HG03342 (cell line): ENCODE results near the gene CAST.
"Not testable (repeated sequence)": the region's sequence is repeated elsewhere in the genome, so short reads cannot be mapped to it uniquely, and the experiment has no call there.

Source experiments
- ATAC-seq: cut with Tn5 transposase; IDR thresholded peaks from one replicate; pipeline ENCODE4 v1.9.1; 2021; ENCODE audit warnings: mild to moderate bottlenecking, moderate library complexity; ENCODE audit not compliant: unreplicated experiment

The CAST gene

DNA sequence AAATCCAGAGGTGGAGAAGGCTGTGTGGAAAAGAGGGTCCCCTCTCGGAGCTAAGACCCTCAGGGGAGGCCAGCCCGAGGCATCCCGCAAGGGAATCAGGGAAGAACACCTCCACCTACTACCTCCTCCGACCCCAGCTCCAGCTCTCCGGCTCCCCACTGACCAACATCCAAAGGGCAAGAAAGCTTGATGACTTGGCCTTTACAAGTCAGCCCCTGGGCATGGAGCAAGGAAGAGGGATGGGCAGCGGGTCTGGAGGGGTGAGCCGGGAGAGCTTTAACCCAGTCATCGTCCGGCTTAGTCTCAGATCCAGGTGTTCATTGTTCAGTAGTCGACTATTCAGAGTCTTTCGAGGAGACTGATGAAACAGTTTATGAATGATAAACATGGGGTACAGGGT, 113.5 kb downstream of the CAST start:
- no peak for ATAC-seq

DNA sequence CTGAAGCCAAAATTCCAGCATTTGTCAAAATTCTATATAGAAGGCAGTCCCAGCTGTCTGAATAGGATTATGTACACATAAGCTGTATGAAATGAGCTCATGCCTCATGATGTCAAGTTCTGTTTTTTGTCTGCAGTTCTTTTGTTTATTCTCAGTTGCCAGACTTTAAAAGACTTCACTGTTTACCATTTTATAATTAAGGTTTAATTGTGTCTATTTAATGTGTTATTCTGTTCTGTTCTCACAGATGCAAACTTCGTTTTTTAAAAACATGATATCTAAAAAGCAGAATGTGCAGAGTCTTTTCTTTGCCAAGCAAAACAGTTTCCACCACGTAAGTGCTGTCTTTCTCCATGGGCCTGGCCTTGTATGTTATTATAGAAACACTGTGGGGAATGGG, 114.4 kb downstream of the CAST start:
- no peak for ATAC-seq

DNA sequence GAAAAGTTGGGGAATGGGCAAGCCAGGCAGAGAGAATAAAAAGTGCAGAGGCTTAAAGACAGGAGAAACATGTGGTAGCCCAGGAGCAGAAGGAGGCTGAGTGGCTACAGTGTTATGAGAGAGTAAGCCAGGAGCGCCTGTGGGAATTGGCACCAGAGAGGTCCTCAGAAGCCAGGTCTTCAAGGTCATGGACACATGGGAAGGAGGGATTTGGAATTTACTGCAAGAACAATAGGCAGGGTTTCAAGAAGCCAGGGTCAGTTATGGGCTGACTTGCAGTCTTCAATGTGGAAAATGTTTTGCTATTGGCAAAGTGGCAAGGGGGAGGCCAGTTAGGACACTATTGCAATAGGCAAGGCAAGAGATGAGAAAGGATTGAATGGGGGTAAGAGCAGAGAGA, 116.2 kb downstream of the CAST start:
- no peak for ATAC-seq

DNA sequence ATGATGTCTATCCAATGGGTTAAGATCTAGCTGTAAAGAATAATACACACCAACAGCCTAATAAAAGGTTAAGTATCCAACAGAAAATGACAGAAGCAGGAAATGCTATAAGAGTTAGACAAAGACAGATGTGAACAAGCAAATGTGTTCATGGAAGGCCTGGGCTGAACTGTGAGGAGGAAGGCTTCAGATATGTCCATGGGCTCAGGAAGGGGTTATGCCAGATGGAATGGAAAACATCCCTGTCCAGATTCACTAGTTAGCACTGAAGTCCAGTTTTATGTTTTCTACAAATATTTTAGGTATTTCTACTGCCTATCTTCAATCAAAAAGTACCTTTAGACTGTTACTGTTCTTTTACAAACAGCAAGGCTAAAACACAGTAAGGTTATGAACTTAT, 118.5 kb downstream of the CAST start:
- ATAC-seq: no peak

DNA sequence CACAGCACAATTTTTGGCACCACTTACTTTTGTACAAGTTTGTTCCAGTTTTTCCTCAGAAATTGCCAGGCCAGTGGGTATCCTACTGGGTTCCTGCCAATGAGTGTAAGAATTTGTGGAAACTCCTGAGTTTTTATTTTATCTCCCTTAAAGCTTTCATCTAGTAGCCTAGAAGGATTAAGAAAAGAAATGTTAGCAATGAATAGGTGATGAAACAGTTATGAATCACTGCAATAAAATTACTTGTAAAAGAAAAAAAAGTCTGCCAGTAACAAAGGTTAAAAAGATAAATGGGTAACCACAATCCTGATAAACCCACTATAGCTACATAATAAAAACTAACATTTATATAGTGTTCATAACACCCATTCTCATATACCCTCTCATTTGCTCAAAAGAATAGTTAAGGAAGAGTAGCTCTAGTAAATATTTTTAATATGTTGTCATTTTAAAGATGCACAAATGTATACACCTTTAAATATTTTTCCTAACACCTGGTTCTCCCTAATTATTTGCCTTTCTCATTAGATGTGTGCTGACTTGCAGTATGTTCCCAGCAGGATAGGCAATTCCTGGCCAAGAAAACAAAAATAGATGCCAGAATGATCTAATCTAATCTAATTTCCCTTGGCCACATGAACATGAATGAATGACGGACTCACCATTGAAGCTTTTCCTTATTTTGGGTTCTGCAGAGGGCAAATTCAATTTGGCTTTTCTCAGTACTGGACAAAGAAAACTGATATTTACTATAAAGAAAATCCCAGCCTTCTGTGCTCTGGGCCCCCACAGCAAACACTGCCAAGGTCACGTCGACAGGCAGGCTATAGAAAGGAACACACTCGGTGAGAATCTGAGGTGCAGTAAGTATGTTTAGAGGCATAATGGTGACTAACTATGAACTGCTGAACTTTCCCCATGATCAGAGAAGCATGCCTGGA, 119.1 kb downstream of the CAST start:
- ATAC-seq: no peak

DNA sequence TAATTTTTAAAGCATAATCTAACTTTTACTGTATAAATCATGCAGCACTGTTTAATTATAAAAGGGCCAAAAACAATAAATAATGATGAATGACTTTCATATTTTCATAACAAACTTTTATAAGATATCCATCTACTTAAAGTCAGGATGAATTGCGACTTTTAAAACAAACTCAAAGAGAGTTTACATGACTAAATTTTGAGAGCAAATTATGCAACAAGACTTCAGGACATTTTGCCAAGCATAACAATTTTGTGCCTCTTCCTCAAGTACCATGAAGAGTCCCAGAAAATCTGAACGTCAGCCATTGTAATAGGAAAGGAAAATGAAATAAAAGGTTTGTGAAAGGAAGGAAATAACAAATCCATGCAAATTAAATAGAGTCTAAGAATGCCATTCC, 121.2 kb downstream of the CAST start:
- ATAC-seq: no peak

DNA sequence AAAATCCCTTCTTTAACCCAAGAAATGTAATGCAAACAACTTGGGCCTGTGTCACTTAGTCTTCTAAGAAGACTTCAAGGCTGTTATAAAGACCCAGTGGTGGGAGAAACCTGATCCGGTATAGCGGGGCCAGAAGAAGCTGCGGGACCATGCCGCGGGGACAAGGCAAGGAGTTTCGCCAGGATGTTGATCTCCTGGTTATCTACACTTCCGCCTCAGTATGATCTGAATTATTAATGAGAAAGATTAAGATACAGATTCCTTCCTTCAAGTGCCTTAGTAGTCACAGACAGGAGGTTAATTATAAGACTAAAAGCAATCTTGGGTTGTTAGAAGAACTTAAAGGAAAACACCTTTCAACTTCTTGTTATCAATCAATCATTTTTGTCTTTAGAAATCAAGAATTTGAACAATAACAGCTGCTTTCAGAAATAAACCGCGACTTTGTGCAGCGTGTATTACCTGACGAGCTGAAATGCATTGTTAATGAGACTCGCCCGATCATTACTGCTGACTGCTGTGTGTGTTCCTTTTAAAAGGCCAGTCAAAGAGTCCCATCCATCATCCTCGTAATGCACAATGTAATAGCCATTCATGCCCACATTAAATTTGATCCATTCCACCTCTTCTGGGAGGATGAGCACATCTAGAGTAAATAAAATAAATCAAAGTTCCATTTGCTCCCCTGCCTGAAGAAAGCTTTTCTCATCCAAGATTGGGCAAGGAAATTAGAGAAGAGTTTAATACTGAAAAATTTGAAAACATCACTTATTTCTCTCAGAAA, 123.3 kb downstream of the CAST start:
- ATAC-seq: no peak

DNA sequence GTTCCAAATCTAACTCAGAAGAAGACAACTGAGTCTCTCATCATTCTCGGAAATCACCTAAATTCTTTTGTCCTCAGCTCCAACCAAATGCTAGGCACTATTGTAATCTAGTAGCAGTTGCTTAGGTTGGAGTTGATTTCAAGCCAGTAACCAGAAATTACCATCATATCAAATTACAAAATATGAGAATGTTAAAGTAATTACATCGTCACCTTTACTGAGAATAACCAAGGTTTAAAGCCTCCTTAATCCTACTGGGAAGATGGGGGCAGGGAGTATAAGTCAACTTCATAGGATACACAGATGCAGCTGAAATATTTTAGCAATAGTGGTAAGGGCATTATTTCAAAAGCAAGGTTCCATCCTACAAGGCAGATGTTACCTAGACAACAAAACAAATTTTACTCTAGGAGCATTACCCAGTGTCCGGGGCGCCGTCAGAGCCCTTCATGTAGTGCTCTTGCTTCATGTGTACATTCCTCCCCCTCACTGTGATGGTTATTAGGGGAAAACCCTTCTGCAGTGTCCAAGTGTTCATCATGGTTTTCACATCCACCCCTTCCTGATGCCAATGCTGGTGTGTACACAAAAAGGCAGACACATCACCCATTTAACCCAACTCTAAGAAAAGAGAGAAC, 126.1 kb downstream of the CAST start:
- ATAC-seq: no peak

DNA sequence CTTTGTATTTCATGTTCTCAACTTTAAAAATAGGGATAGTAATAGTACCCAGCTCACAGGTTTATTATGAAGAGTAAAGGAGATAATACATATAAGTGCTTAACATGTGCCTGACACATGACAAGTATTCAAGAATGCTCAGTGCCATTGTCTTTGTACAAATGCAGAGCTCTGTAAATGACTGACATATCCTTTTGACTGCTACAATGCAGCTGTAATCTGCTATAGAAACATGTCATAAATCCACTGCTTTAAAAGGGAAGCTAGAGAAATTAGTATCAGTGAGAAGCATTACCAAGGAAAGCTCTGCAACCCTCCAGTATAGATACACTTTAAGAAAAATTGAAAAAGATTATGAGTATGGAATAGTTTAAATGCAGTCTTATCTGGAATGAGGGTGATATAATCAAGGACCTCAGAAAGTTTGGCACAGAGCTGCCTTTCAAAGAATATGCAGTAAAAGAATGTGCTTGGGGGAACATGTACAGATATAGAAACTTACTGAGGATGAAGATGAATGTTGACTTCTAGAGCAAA, 127.7 kb downstream of the CAST start:
- ATAC-seq: no peak

DNA sequence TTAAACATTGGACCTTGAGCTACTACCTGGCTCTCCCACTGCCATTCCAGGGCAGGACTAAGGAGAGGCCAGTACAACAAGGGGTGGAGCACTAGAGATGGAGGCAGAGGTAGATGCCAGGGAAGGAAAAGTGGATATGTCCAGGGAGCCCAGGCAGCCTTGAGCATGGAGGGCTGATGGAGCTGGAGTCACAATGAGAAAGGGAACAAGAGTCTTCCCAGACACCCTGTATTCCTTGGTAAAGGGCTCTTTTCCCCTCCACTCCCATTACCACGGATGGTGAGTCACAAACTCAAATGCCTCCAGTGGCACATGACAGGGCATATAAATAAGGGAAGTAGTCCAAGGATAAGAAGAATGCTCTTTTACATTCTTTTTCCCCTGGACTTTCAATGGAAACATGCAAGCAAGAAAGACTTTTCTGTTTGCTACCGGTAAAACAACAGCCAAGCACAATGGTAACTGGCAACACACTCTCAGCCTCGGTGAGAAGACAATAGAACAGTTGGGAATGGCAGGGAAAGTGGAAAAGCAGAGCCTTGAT, 128.9 kb downstream of the CAST start:
- no peak for ATAC-seq

DNA sequence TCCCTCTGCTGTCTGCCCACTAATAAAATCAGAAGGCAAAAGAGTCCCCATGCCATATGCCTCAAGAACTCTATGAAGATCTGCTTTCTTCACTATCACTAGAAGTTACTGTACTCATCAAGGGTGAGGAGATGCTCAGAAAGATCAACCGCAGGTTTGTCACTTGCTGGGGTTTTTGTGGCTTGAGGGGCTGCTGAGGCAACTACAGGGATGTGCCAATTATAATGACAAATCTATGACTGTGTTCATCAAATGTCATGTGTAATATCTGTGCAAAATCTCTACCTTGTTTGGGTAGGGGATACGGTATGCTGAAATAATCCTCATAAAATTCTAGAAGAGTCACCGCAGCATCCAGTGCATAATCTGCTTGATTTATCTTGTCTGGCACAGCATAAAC, 132.6 kb downstream of the CAST start:
- ATAC-seq: no peak

DNA sequence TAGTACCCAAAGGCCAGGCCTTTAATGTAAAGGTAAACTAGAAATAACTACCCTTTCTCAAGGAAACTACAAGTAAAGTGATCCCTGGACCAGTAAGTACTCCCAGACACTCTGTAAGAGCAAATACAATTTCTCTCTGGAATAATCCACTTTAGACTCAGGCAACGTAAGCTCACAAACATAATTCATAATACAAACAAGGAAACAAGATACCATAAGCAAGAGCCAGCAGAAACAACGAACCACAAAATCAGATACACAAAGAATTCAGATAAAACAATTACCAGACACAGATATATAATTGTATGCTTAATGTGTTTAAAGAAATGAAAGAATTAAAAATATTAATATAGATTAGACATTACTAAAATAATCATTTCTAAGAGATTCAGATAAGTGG, 133.4 kb downstream of the CAST start:
- no peak for ATAC-seq

DNA sequence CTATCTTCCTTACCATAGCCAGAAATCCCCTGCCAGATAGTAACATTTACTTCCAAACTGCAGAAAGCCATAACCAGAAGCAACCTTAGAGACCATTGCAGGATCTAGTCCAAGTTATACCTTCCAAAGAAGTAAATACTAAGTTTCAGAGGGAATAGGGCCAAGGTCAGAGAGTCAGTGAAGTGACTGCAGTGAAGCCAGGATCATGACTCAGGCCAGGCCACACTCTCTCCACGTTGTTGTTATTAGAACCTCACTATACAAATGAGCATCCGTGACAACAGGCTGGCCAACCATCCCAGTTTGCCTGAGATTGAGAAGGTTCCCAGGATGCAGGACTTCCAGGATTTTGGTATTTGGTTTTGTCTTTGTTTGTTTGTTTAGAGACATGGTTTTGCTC, 134.3 kb downstream of the CAST start:
- no peak for ATAC-seq

DNA sequence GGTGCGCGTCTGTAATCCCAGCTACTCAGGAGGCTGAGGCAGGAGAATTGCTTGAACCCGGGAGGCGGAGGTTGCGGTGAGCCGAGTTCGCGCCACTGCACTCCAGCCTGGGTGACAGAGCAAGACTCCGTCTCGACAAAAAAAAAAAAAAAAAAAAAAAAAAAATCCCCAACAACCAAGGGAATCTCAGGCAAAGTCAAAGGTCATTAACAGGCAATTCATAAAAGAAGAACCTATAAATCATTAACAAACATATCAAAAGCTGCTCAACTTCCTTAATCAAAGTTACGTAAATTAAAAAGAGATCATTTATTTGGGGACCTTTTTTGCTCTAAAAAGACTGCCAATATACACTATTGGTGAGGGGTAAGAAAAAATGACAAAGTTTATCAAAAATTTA, 139.5 kb downstream of the CAST start:
- not testable (repeated sequence) for ATAC-seq

DNA sequence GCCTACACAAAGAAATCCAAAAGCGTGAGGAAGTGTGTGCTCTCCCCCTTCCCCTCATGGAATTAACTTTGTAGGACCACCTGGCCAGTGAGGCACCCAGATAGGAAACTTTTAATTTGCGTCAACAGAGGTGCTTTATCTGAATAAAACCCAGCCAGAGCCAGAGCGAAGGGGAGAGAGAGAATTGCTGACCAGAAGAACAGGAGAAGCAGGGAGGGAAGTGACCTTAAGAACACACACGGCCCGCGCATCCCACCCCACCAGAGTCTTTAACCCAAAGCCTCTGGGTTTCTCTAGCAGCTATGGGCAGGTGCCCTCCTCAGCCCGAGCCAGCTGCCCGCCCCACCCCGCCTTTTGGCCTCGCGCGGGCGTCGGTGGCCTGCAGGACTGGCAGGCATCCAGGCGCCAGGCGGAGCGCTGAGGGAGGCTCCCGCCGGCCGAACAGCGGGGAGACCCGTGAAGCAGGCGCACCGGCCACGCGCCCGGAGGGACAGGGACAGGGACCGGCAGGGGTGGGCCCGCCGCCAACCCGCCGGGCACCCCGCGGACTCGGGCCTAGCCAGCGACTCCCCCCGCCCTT, 145.0 kb downstream of the CAST start:
- ATAC-seq: peak; percentile 28

DNA sequence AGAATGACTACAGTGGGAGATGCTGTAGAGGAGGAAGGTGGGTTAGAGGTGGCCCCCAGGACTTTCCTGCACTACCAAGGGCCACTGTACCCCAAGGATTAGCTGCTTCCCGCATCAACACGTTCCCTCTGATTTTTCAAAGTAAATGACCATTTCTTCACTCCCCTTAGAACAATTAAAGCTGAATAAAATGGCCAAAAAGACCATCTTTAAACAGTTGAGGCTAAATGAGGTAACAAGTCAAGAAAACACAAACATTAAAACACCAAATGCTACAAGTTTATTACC, 146.3 kb downstream of the CAST start:
- no peak for ATAC-seq

DNA sequence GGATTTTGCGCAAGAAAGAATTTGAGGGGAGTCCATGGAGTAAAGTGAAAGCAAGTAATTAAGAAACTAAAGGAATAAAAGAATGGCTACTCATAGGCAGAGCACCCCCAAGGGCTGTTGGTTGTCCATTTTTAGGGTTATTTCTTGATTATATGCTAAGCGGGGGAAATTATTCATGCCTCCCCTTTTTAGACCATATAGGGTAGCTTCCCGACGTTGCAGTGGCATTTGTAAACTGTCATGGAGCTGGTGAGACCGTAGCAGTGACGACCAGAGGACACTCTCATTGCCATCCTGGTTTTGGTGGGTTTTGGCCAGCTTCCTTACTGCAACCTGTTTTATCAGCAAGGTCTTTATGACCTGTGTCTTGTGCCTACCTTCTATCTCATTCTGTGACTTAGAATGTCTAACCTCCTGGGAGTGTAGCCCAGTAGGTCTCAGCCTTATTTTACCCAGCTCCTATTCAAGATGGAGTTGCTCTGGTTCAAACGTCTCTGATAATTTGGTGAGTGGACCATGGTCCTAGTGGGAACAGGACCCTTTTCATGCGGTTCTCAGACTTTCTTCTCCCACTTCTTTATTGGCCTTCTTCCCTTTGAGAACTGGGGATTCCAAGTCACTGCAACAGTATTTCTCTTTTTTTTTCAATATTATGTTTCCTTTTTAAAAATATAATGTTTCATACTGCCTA, 146.8 kb downstream of the CAST start:
- ATAC-seq: no peak

DNA sequence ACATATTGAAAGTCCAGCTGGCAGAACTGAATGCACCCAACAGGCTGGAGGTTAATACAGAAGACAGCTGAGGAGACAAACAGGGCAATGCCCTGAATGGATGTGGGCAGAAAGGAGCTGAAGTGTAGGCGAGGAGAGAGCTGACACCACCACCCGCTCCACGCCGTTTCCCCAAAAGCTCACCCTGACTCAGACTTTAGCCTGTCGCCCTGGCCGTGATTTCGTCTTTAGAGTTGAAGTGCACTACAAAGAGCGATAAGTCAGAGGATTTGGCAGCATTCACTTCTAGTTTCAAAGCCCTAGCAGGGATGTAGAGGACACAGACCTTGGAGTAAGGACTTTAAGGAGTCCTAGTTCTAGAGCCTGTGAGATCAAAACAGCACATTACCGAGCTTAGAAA, 147.7 kb downstream of the CAST start:
- no peak for ATAC-seq

DNA sequence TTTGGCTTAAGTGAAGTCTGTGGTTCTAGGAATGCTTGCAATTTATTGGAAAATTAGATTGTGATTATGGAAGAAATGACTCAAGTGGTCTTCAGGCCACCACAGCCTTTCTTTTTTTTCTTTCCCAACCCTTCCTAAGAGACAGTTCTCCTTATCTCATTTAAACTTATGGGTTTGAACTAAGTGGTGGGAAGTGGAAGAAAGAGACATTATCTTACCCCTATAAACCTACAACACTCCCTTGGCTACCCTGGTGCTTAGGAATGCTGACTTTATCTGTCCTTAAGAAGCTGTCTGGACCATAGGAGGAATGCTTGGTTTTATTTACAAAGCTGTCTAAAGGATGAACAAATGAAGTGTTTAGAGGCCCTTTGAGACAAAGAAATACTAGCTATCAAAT, 150.7 kb downstream of the CAST start:
- no peak for ATAC-seq

DNA sequence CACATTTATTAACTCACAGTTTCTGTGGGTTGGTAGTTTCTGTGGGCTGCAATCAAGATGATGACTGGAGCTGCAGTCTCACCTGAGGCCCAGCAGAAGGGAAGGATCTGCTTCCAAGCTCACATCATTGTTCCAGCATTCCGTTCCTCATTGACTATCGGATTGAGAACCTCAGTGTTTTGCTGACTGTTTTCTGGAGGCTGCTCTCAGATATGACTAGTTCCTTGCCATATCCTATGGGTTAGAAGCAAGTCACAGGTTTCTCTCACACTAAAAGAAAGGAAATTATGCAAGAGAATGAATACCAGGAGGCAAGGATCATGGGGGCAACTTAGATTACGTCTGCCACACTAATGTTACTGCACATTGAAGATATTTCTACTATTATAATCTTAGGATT, 151.9 kb downstream of the CAST start:
- no peak for ATAC-seq
